Adipocyte (in vitro differentiated cells): ENCODE data around the gene SAPCD2.
A peak's percentile ranks its signal among the peaks of the same experiment; 100 is the strongest.
"Not testable (repeated sequence)": the region's sequence is repeated elsewhere in the genome, so short reads cannot be mapped to it uniquely, and the experiment has no call there.

Experiments used
- DNase-seq: peaks from one replicate; pipeline ENCODE4 v3.0.0-alpha.2; 2015; ENCODE audit warnings: low read depth
- H3K27me3 ChIP-seq: replicated peaks from 2 replicates; pipeline ENCODE4 v1.7.0; 2013; ENCODE audit warnings: mild to moderate bottlenecking, low read length, moderate library complexity; ENCODE audit not compliant: control insufficient read depth, insufficient read depth
- H3K36me3 ChIP-seq: 2 replicates; pipeline ENCODE4 v1.7.0; 2013; ENCODE audit warnings: low read length, mild to moderate bottlenecking, moderate library complexity; ENCODE audit not compliant: control insufficient read depth, insufficient read depth, severe bottlenecking
- H3K4me1 ChIP-seq: 2 replicates; pipeline ENCODE4 v1.7.0; 2013; ENCODE audit warnings: mild to moderate bottlenecking, low read length, moderate library complexity; ENCODE audit not compliant: control insufficient read depth, insufficient read depth
- H3K4me3 ChIP-seq: 2 replicates; pipeline ENCODE4 v1.7.0; 2013; ENCODE audit warnings: mild to moderate bottlenecking, low read length, moderate library complexity
- H3K9ac ChIP-seq: 2 replicates; pipeline ENCODE4 v1.7.0; 2013; ENCODE audit warnings: mild to moderate bottlenecking, low read length, moderate library complexity
- H3K9me3 ChIP-seq: 2 replicates; pipeline ENCODE4 v1.7.0; 2013; ENCODE audit warnings: mild to moderate bottlenecking, low read length, moderate library complexity; ENCODE audit not compliant: control insufficient read depth

The SAPCD2 gene

GRCh38 chr9:137038916-137039315, 31.4 kb downstream of the SAPCD2 start:
- DNase-seq = no peak
- no peak overlapping the region for H3K4me3 ChIP-seq
- H3K36me3 ChIP-seq = peaks cover 13% of the 10 kb centered on the region
- H3K27me3 ChIP-seq = no peaks in the 10 kb centered on the region
- peaks cover 4% of the 10 kb centered on the region for H3K4me1 ChIP-seq
- no peak overlapping the region for H3K9ac ChIP-seq
- no peaks in the 10 kb centered on the region for H3K9me3 ChIP-seq

DNA sequence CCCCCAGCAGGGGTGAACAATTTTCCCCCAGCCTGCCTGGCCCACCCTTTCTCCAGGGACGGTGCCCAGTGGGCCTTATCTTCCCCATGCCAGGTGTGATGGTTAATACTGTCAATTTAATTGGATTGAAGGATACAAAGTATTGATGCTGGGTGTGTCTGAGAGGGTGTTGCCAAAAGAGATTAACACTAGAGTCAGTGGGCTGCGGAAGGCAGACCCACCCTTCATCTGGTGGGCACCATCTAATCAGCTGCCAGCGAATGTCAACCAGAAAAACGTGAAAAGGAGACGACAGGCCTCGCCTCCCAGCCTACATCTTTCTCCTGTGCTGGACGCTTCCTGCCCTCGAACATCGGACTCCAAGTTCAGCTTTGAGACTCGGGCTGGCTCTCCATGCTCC, 32.9 kb downstream of the SAPCD2 start:
- Histone ChIP-seq H3K9me3 (no peaks in the 10 kb centered on the region), H3K9ac (no peak overlapping the region), H3K36me3 (peaks cover 13% of the 10 kb centered on the region), H3K4me1 (no peaks in the 10 kb centered on the region), H3K4me3 (no peak overlapping the region), H3K27me3 (no peaks in the 10 kb centered on the region)
- no peak for DNase-seq

GRCh38 chr9:137037035-137037434, 33.3 kb downstream of the SAPCD2 start:
- Histone ChIP-seq H3K36me3 (peaks cover 13% of the 10 kb centered on the region), H3K27me3 (no peaks in the 10 kb centered on the region), H3K4me3 (no peak overlapping the region), H3K9me3 (no peaks in the 10 kb centered on the region), H3K4me1 (no peaks in the 10 kb centered on the region), H3K9ac (no peak overlapping the region)
- no peak for DNase-seq

DNA sequence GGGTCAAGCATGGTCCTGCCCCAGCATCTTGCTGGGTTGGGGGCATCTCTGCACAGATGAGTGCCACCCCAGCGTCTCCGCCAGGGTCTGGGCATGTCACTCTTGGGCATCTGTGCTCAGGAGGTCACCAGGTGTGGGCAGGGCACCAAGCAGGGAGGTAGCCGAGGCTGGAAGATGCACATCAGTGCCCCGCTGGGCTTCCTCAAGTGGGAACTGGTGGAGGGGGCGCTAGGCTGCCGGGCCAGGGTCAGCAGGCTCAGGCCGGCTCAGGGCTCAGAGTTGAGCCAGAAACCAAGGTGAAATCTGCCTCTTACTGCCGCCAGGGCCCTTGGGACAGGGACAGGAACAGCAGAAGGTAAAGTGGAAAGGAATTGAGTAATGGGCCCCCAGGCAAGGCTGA, 34.4 kb downstream of the SAPCD2 start:
- Histone ChIP-seq H3K36me3 (peaks cover 13% of the 10 kb centered on the region), H3K9me3 (no peaks in the 10 kb centered on the region), H3K27me3 (no peaks in the 10 kb centered on the region), H3K9ac (no peak overlapping the region), H3K4me3 (no peak overlapping the region), H3K4me1 (no peaks in the 10 kb centered on the region)
- DNase-seq = no peak

DNA sequence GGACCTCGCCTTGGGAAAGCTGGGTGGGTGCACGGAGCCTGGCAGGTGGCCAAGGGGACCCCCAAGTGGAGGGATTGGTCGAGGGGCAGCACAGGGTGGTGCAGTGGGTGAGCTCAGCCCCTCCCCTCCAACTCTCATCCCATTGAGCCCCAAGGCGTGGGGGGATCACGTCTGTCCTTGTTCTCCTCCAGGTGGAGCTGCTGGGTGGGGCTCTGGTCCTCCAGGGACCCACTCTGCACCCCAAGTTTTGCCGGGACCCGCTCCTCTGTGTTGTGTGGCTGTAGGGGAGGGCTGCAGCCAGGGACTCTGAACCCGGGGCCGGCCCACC, 34.9 kb downstream of the SAPCD2 start:
- no peak overlapping the region for H3K9ac ChIP-seq
- H3K27me3 ChIP-seq = no peaks in the 10 kb centered on the region
- DNase-seq = no peak
- no peak overlapping the region for H3K4me3 ChIP-seq
- H3K4me1 ChIP-seq = no peaks in the 10 kb centered on the region
- H3K9me3 ChIP-seq = no peaks in the 10 kb centered on the region
- peaks cover 13% of the 10 kb centered on the region for H3K36me3 ChIP-seq

DNA sequence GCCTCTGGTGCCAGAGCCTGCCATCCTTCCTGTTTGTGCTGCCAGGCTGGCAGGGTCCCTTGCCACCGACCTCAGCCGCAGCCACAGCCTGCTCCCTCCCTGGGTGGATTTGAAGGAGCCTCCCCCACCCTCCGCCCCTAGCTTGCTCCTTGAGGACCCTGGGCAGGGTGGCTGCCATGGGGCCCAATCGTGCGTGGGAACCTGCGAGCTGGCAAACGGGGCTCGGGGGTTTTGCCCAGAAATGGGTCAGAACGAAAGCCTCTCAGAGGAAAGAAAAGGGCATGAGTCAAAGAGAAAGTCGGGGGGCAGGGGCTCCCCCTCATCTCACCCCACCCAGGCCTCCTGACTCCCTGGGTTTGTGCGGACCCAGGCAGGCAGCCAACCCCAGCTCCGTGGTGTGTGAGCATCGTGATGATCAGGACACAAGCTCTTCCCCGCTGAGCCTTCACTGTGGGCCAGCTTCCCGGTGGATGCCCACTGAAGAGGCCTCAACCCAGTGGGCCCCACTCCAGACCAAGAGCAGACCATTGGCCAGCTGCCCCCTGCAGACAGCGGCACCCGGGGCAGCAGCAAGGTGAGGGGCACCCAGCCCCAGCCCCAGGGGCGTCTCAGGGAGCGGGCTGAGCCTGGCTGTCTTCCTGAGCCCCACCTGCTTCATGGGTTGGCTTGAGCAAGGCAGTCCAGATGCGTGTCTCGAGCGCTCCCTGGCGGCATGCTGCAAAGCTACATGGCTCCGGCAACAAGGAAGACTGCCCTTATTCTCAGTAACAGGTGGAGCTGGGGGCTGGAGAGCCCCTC, 35.4 kb downstream of the SAPCD2 start:
- Histone ChIP-seq H3K9me3 (no peaks in the 10 kb centered on the region), H3K4me3 (no peak overlapping the region), H3K9ac (no peak overlapping the region), H3K27me3 (no peaks in the 10 kb centered on the region), H3K4me1 (no peaks in the 10 kb centered on the region), H3K36me3 (peaks cover 10% of the 10 kb centered on the region)
- DNase-seq = peak; percentile 91

- no peaks in the 10 kb centered on the region for H3K9me3 ChIP-seq
- H3K36me3 ChIP-seq = peaks cover 3% of the 10 kb centered on the region
- H3K9ac ChIP-seq = no peak overlapping the region
- H3K27me3 ChIP-seq = no peaks in the 10 kb centered on the region
- H3K4me1 ChIP-seq = peaks cover 1% of the 10 kb centered on the region
- H3K4me3 ChIP-seq = no peak overlapping the region
- no peak for DNase-seq
These were observed 36.2 kb downstream of the SAPCD2 start for GRCh38 chr9:137034039-137034708.

- H3K4me3 ChIP-seq, H3K36me3 ChIP-seq: not testable (repeated sequence)
These were observed 36.9 kb downstream of the SAPCD2 start for GRCh38 chr9:137033481-137033880.

GRCh38 chr9:137032858-137033257, 37.5 kb downstream of the SAPCD2 start:
- H3K36me3 ChIP-seq = no peaks in the 10 kb centered on the region
- H3K4me3 ChIP-seq = no peak overlapping the region
- H3K9ac ChIP-seq = no peak overlapping the region
- H3K9me3 ChIP-seq = no peaks in the 10 kb centered on the region
- peaks cover 10% of the 10 kb centered on the region for H3K4me1 ChIP-seq
- H3K27me3 ChIP-seq = no peaks in the 10 kb centered on the region
- DNase-seq = no peak

More at GRCh38 chr9:137033481-137033880, 36.9 kb downstream of the SAPCD2 start:
- H3K9me3 ChIP-seq, H3K27me3 ChIP-seq, H3K4me1 ChIP-seq, H3K9ac ChIP-seq, DNase-seq: not testable (repeated sequence)

GRCh38 chr9:137031904-137032640, 38.3 kb downstream of the SAPCD2 start, which contains the start of gene FUT7:
TSS of gene FUT7 (minus strand) at chr9:137032088. CDS start at chr9:137031991, 97 bp downstream.
- Histone ChIP-seq H3K27me3 (no peaks in the 10 kb centered on the region), H3K9me3 (no peaks in the 10 kb centered on the region), H3K4me3 (no peak within 1 kb of the TSS), H3K36me3 (no peaks in the 10 kb centered on the region), H3K4me1 (peaks cover 15% of the 10 kb centered on the region), H3K9ac (no peak within 1 kb of the TSS)
- DNase-seq = no peak
